ENCODE measurements around the gene ZNF181. TPM values are rescaled to one million over a fixed set of nuclear protein-coding genes. Genes with fewer than 3 reads are reported as not detected.
A peak's percentile ranks its signal among the peaks of the same experiment; 100 is the strongest.

ZNF181 gene
- total RNA-seq, 1 experiment from 2014 or later: 17.2 TPM

DNA sequence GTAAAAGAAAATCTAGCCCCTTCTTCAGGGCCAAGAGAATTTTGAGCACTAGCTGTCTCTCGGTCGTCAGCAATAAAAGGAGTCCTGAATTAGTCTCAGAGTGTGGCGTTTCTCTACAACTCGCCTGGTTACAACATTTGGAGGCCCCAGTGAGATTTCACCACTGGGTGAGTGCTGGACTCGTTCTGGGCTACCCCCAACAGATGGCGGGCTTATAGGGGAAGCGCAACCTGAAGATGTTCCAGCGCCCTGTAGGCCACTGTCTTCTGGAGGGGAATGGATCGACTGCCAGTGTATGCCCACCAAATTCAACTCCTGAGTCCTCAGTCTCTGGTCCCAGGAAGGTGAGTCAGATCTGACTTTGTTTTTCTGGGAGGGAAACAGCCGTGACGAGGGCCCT lies 11.7 kb upstream of the ZNF181 start:
- H3K79me2 ChIP-seq (ENCODE audit: low read length): no peaks in the 10 kb centered on the region
- ChIA-PET POLR2A (ENCODE audit: unreplicated experiment) (no interaction called here), CTCF (no interaction called here)
- intact Hi-C loops (cut with micrococcal nuclease): no loop called here
- H3K4me1 ChIP-seq (ENCODE audit: insufficient read depth, low read length): no peaks in the 10 kb centered on the region
- no peak overlapping the region for H2AFZ ChIP-seq (ENCODE audit: low read length)
- H3K36me3 ChIP-seq (ENCODE audit: low read depth, low read length): no peaks in the 10 kb centered on the region
- DNase-seq (peak; percentile 27), ATAC-seq (no peak)
- H3F3A ChIP-seq (ENCODE audit: low read length, unreplicated experiment): no peaks in the 10 kb centered on the region
- H3K9ac ChIP-seq (ENCODE audit: low read length): no peak overlapping the region
- H3K4me2 ChIP-seq (ENCODE audit: low read length): no peak overlapping the region
- no peaks in the 10 kb centered on the region for H3K9me3 ChIP-seq (ENCODE audit: low read length)
- no peak overlapping the region for H3K4me3 ChIP-seq (ENCODE audit: low read length)
- H3K27me3 ChIP-seq (ENCODE audit: low read length): no peaks in the 10 kb centered on the region; the same call in 1 of the 2 replicates
- H3K27ac ChIP-seq (ENCODE audit: low read length): no peak overlapping the region
- no peaks in the 10 kb centered on the region for H3K9me2 ChIP-seq (replicated peaks; ENCODE audit: low read length)
- BruUV-seq (replicated peaks): no TSS peak
- no peaks in the 10 kb centered on the region for H4K20me1 ChIP-seq (ENCODE audit: low read length)
- TF ChIP-seq EZH2phosphoT487 (IDR thresholded peaks at IDR 0.05; ENCODE audit: borderline replicate concordance, low read length) (no peak), EZH2 (IDR thresholded peaks at IDR 0.05; ENCODE audit: low read length, unreplicated experiment) (no peak)
- TF ChIP-seq, protein P1, sequence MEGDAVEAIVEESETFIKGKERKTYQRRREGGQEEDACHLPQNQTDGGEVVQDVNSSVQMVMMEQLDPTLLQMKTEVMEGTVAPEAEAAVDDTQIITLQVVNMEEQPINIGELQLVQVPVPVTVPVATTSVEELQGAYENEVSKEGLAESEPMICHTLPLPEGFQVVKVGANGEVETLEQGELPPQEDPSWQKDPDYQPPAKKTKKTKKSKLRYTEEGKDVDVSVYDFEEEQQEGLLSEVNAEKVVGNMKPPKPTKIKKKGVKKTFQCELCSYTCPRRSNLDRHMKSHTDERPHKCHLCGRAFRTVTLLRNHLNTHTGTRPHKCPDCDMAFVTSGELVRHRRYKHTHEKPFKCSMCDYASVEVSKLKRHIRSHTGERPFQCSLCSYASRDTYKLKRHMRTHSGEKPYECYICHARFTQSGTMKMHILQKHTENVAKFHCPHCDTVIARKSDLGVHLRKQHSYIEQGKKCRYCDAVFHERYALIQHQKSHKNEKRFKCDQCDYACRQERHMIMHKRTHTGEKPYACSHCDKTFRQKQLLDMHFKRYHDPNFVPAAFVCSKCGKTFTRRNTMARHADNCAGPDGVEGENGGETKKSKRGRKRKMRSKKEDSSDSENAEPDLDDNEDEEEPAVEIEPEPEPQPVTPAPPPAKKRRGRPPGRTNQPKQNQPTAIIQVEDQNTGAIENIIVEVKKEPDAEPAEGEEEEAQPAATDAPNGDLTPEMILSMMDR (conservative IDR thresholded peaks at IDR 0.05; ENCODE audit: low read depth, low read length): no peak

DNA sequence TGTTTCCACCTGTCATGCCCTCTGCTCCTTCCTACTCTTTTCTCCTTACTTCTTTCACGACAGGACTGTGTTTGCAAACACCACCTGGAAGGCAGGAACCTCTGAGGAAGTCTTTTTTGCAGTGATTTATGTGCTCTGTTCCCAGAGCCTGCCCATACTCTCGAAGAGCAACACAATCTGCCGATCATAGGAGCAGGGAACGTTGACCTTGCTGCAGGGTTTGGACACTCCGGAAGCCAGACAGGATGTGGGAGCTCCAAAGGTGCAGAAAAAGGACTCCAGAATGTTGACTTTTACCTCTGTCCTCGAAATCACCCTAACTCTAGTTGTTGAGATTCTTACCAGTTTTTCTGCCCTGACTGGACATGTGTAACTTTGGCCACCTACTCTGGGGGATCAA lies 8.6 kb upstream of the ZNF181 start:
- no peak overlapping the region for H3K9ac ChIP-seq (ENCODE audit: low read length)
- H4K20me1 ChIP-seq (ENCODE audit: low read length): no peaks in the 10 kb centered on the region
- ChIA-PET POLR2A (ENCODE audit: unreplicated experiment) (no interaction called here), CTCF (no interaction called here)
- H2AFZ ChIP-seq (ENCODE audit: low read length): no peak overlapping the region
- no peak overlapping the region for H3K4me2 ChIP-seq (ENCODE audit: low read length)
- no peaks in the 10 kb centered on the region for H3F3A ChIP-seq (ENCODE audit: low read length, unreplicated experiment)
- H3K9me3 ChIP-seq (ENCODE audit: low read length): no peaks in the 10 kb centered on the region
- no peaks in the 10 kb centered on the region for H3K4me1 ChIP-seq (ENCODE audit: insufficient read depth, low read length)
- no TSS peak for BruUV-seq (replicated peaks)
- no peak overlapping the region for H3K27ac ChIP-seq (ENCODE audit: low read length)
- ATAC-seq (no peak), DNase-seq (no peak)
- no peaks in the 10 kb centered on the region for H3K36me3 ChIP-seq (ENCODE audit: low read depth, low read length)
- no peaks in the 10 kb centered on the region for H3K27me3 ChIP-seq (ENCODE audit: low read length)
- no peak overlapping the region for H3K4me3 ChIP-seq (ENCODE audit: low read length)
- no peak for TF ChIP-seq EZH2 (IDR thresholded peaks at IDR 0.05; ENCODE audit: low read length, unreplicated experiment)
- H3K79me2 ChIP-seq (ENCODE audit: low read length): no peaks in the 10 kb centered on the region
- H3K9me2 ChIP-seq (replicated peaks; ENCODE audit: low read length): no peaks in the 10 kb centered on the region
- intact Hi-C loops (cut with micrococcal nuclease): no loop called here

DNA sequence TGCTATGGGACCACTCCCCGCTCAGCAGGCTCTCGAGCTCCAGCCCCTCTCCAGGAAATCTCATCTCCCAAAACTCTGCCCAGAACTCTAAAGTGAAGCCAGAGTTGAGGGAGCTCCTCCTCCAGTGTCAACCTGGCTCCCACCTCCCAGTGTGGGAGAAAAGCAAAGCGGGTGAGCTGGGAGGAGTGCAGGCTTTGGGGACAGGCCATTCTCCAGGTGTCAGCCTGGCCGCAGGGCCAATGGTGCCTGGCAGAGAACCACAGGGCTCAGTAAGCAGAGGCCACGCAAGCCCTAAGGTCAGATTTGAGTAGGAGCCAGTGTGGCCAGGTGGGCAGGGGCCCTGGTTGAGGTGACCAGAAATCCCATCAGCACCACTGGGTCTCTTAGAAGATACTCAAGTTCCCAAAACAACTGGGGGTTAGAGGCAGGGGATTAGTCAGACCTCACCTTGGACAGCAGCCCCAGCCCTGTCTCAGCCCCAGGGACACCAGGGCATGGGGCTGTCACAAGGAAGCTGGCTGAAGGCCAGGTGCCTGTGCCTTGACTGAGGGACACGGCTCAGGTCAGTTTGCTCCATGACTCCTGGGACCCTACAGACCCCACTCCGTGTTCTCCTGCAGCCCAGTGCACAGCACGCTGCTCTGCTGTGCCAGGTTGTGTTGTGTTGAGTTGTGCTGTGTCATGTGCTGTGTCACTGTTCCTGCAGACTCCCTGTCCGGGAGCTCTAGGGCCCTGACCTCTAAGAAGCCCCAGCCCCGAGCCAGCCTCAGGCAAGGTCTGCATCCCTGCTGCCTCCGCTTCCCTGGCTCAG lies 2.8 kb upstream of the ZNF181 start:
- no peak overlapping the region for H3K4me3 ChIP-seq (ENCODE audit: low read length)
- TF ChIP-seq, protein P1 (conservative IDR thresholded peaks at IDR 0.05; ENCODE audit: low read depth, low read length): no peak
- TF ChIP-seq EZH2 (IDR thresholded peaks at IDR 0.05; ENCODE audit: low read length, unreplicated experiment) (no peak), EZH2phosphoT487 (IDR thresholded peaks at IDR 0.05; ENCODE audit: borderline replicate concordance, low read length) (no peak)
- H3K9ac ChIP-seq (ENCODE audit: low read length): no peak overlapping the region
- no peaks in the 10 kb centered on the region for H4K20me1 ChIP-seq (ENCODE audit: low read length)
- no peak overlapping the region for H3K4me2 ChIP-seq (ENCODE audit: low read length)
- H3K27me3 ChIP-seq (ENCODE audit: low read length): no peaks in the 10 kb centered on the region
- ATAC-seq (no peak), DNase-seq (no peak)
- H3K9me3 ChIP-seq (ENCODE audit: low read length): no peaks in the 10 kb centered on the region
- H3K9me2 ChIP-seq (replicated peaks; ENCODE audit: low read length): no peaks in the 10 kb centered on the region
- no peaks in the 10 kb centered on the region for H3K4me1 ChIP-seq (ENCODE audit: insufficient read depth, low read length)
- ChIA-PET POLR2A (ENCODE audit: unreplicated experiment) (no interaction called here), CTCF (no interaction called here)
- no peak overlapping the region for H3K27ac ChIP-seq (ENCODE audit: low read length)
- BruUV-seq (replicated peaks): no TSS peak
- intact Hi-C loops (cut with micrococcal nuclease): no loop called here
- H2AFZ ChIP-seq (ENCODE audit: low read length): no peak overlapping the region
- H3K36me3 ChIP-seq (ENCODE audit: low read depth, low read length): 0 out of 2 replicates have a peak, but pooled peaks cover 7% of the 10 kb centered on the region
- H3K79me2 ChIP-seq (ENCODE audit: low read length): peaks cover 17% of the 10 kb centered on the region
- no peaks in the 10 kb centered on the region for H3F3A ChIP-seq (ENCODE audit: low read length, unreplicated experiment)

Measured in PC-3 (cell line).